HT1080 (cell line): Measurements from ENCODE around the gene MERTK. TPM values are rescaled to one million over a fixed set of nuclear protein-coding genes. Genes with fewer than 3 reads are reported as not detected.

ENCODE experiments used
- DNase-seq: peaks from one replicate; pipeline ENCODE4 v3.0.0-alpha.2; 2015; ENCODE audit warnings: low read depth
- total RNA-seq: library from RNA; depleted of rRNA; stranded (reverse); fragments of >200 nt; shearing (Covaris generic); gene quantifications from 2 replicates; pipeline ENCODE4 v1.2.3, GENCODE V29; 2014

The MERTK gene
- total RNA-seq, 1 experiment from 2014 or later: 3.2 TPM

- peak; percentile 100 for DNase-seq
Measured at GRCh38 chr2:111975053-111975552, 76.7 kb downstream of the MERTK start.

GRCh38 chr2:111975819-111976218 is 77.4 kb downstream of the MERTK start:
- no peak for DNase-seq

DNA sequence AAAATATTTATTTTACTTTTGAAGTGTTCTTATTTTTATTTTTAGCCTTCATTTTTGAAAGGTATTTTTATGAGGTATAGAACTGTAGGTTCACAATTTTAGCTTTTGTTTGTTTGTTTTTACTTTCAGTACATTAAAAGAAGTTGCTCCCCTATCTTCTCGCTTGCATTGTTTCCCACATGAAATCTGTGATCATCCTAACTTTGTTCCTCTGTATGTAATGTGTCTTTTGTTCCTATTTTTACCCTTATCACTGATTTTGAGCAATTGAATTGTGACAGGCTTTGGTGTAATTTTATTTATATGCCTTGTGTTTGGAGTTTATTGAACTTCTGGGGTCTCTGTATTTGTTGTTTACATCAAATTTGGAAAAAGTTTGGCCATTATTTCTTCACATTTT is 78.8 kb downstream of the MERTK start:
- no peak for DNase-seq

DNA sequence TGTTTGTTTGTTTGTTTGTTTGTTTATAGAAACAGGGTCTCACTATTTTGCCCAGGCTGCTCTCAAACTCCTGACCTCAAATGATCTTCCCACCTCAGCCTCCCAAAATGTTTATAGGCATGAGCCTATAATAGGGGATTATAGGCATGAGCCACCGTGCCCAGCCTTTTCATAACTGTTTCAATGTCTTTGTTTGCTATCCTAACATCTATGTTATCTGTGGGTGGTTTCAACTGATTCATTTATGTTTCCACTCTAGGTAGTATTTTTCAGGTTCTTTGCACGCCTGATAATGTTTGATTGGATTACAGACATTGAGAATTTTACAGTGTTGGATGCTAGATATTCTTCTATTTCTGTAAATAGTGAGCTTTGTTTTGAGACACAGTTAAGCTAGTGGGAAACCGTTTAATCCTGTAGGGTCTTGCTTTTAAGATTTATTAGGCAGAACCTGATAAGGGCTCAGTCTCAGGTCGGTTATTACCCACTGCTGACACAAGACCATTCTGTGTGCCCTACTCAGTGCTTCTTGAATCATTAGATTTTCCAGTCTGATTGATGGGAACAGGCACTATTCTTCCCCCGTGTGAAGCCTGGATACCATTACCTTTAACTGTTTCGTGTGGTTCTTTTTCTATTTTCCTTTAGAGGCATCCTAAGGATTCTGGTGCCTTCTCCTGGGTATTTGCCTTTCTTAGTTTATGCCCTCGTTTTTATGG is 80.2 kb downstream of the MERTK start:
- no peak for DNase-seq

- DNase-seq: no peak
Measured at GRCh38 chr2:111981666-111982065, 83.3 kb downstream of the MERTK start.

GRCh38 chr2:111982822-111983221 is 84.4 kb downstream of the MERTK start:
- no peak for DNase-seq

- DNase-seq: no peak
Measured at GRCh38 chr2:111983478-111984212, 85.2 kb downstream of the MERTK start.

- peak; percentile 2 for DNase-seq
Measured at GRCh38 chr2:111984213-111984604, 85.8 kb downstream of the MERTK start.

DNA sequence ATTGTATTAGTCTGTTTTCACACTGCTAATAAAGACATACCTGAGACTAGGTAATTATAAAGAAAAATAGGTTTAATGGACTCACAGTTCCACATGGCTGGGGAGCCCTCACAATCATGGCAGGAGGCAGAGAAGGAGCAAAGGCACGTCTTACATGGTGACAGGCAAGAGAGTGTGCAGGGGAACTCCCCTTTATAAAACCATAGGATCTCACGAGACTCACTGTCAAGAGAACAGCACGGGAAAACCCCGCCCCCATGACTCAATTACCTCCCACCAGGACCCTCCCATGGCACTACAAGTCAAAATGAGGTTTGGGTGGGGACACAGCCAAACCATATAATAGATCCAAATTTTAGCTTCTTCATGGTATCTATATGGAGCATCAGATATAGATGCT is 87.1 kb downstream of the MERTK start:
- no peak for DNase-seq

GRCh38 chr2:111986116-111986900 is 87.9 kb downstream of the MERTK start:
- DNase-seq: peak; percentile 6

GRCh38 chr2:111990375-111990774 is 92.0 kb downstream of the MERTK start:
- no peak for DNase-seq

DNA sequence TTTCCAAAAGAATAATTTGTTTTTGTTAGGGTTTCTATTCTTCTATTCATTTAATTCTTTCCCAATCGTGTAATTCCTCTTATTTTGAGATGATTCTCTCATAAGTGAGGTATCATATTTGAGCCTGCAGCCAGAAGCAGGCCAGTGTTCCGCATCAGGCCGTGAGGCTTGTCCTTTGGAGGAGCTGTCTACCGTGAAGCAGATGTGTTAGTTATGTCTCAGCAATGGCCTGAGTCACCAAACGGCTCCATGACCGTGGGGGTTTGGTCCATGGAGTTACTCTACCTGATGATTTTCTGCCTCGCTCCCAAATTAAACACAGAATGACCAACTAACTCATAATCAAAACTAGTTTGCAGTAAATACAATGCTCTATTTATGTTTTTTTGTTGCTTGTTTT is 92.4 kb downstream of the MERTK start:
- no peak for DNase-seq

- no peak for DNase-seq
Measured at GRCh38 chr2:111994042-111994441, 95.6 kb downstream of the MERTK start.

- DNase-seq: no peak
Measured at GRCh38 chr2:111995148-111995547, 96.7 kb downstream of the MERTK start.

DNA sequence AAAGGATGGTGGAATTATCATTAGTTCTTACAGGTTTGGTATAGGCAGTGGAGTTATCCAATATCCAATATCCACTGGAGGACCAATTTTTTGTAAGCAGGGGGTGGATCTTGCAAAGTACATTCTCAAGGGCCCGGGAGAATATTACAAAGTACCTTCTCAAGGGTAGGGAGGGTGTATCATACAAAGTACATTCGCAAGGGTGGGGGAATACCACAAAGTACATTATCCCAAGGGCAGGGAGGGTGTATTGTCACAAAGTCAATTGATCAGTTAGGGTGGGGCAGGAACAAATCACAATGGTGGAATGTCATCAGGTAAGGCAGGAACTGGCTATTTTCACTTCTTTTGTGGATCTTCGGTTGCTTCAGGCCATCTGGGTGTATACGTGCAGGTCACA is 101.4 kb downstream of the MERTK start:
- DNase-seq: no peak

GRCh38 chr2:112000399-112001135 is 102.2 kb downstream of the MERTK start:
- DNase-seq: no peak

DNA sequence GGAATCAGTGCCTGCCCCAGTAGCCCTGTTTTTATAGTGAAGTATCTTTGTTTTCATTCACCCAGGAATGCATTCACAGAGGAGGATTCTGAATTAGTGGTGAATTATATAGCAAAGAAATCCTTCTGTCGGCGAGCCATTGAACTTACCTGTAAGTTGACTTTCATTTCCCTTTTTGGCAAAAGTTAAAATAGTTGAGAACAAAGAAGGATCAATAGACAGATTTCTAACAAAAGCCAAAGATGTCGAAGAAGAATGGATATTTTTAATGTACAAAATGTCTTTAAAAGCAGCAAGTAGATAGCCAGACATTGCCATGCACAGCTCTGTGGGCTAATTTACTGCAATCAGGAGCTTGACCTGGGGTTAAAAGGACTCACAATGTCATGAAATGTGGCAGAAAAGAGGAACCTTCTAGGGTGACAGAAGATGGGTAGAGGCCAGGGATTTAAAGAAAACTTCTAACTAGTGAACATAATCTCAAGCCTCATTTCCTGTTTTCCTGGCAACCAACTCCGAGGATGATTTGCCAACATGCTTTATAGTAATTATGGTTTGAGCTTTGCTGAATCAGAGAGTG is 102.8 kb downstream of the MERTK start:
- DNase-seq: no peak

GRCh38 chr2:112001942-112002341 is 103.5 kb downstream of the MERTK start:
- no peak for DNase-seq

- DNase-seq: no peak
Measured at GRCh38 chr2:112003576-112004252, 105.3 kb downstream of the MERTK start.

DNA sequence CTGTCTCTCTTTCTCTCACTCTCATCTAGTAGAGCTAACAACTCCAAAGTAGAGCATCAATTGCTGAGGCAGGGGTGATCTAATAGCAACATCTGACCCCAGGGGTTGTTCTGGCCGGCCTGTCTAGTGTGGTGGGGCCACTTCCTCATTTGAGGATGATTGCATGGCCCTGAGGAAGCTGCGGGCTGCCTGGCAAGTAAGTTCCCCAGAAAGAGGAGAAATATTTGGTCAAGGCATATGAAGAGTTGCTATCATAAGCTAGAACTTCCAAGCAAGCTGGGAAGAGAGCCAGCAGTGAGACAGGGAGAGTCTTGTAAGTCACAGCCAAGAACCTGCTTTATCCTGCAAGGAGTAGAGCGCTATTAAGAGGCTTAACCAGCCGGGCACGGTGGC is 105.8 kb downstream of the MERTK start:
- no peak for DNase-seq
